ENCODE data around the gene UAP1L1. TPM values are rescaled to one million over a fixed set of nuclear protein-coding genes. Genes with fewer than 3 reads are reported as not detected.

UAP1L1 gene
- total and polyA plus RNA-seq, 9 of the 15 experiments (the other 6 are each of a cell fraction or from before 2014, with no cell fraction given), result 0.20 to 8.6 (median 3.7) TPM

- no peak for TF ChIP-seq ZNF592 (IDR thresholded peaks at IDR 0.05)
These were observed 40.3 kb upstream of the UAP1L1 start (continued) for GRCh38 chr9:137037035-137037434.

- POLR2A ChIA-PET, result interaction anchor here (0.6 to 0.8 kb wide), 2 partner anchors 8 to 20 kb away, joined by 3 read pairs; no protein-coding TSS in a partner anchor
These were observed 39.8 kb upstream of the UAP1L1 start for GRCh38 chr9:137037483-137037882.

More at GRCh38 chr9:137037483-137037882, 39.8 kb upstream of the UAP1L1 start:
- no peak for ATAC-seq
- no peak overlapping the region for H2AFZ ChIP-seq (ENCODE audit: low read depth, low read length)
- peaks cover 0 to 22% of the 10 kb centered on the region in 2 experiments; a peak in 1 of 5 replicates for H3K27me3 ChIP-seq (ENCODE audit: control insufficient read depth in 2 of 2, insufficient read depth in 2 of 2, low read length in 2 of 2)
- in situ Hi-C loops (cut with MboI), result loop anchor here (5.0 kb wide), 2 partner anchors 90 to 265 kb away; partner anchors contain the start of gene C8G
- BruUV-seq (replicated peaks), result no TSS peak
- CTCF ChIA-PET (ENCODE audit: low intra/inter-chr PET ratio), result no interaction called here
- no peak for FAIRE-seq
- no peaks in the 10 kb centered on the region for H3K79me2 ChIP-seq (ENCODE audit: control insufficient read depth, insufficient read depth, low read length)
- H3K36me3 ChIP-seq (ENCODE audit: control insufficient read depth, insufficient read depth, low read length), result no peaks in the 10 kb centered on the region
- H3K9ac ChIP-seq (ENCODE audit: insufficient read depth in 1 of 2, low read depth in 2 of 2, low read length in 2 of 2), result 0 out of 4 replicates have a peak overlapping the region, but pooled peaks of 1 of the 2 experiments have one; percentile 36
- no peak for DNase-seq (ENCODE audit: extremely low read depth in 1 of 4, low spot score in 3 of 4)
- TF ChIP-seq RBM22 (IDR thresholded peaks at IDR 0.05; ENCODE audit: low read depth, low read length, poor library complexity, severe bottlenecking), result no peak
- no peak for TF ChIP-seq CHCHD3 (CRISPR knock-in tag; IDR thresholded peaks at IDR 0.05)
- H3K4me1 ChIP-seq (replicated peaks in 1 of 2; ENCODE audit: control insufficient read depth in 2 of 2, insufficient read depth in 2 of 2, low read length in 2 of 2), result peaks cover 0 to 67% of the 10 kb centered on the region in 2 experiments; a peak in 3 of 5 replicates
- WGBS (ENCODE audit: insufficient coverage, low coverage, missing lambda C conversion rate), result 6% methylated on average over 10 of the region's 10 CpGs
- no peaks in the 10 kb centered on the region for H3K9me1 ChIP-seq (ENCODE audit: control insufficient read depth, insufficient read depth, low read length)
- H4K20me1 ChIP-seq (replicated peaks; ENCODE audit: control insufficient read depth, insufficient read depth, low read length), result 0 out of 2 replicates have a peak, but pooled peaks cover 2% of the 10 kb centered on the region
- H3K4me2 ChIP-seq (ENCODE audit: insufficient read depth, low read length), result no peak overlapping the region
- intact Hi-C loops (cut with micrococcal nuclease), result no loop called here
- no peak overlapping the region for H3K27ac ChIP-seq (ENCODE audit: extremely low read depth, low read depth, low read length)
- no peak overlapping the region for H3K4me3 ChIP-seq
- H3K9me3 ChIP-seq (replicated peaks; ENCODE audit: control insufficient read depth, insufficient read depth, low read depth, low read length), result no peaks in the 10 kb centered on the region

Measured in K562 (cell line).